GM18870 (cell line): ENCODE results near the gene DLG5.

Source experiments
- ATAC-seq: cut with Tn5 transposase; IDR thresholded peaks from one replicate; pipeline ENCODE4 v1.9.1; 2021; ENCODE audit warnings: moderate library complexity; ENCODE audit not compliant: unreplicated experiment

The DLG5 gene

GRCh38 chr10:77955136-77955535 lies 28.6 kb upstream of the DLG5 start:
- ATAC-seq, result no peak

GRCh38 chr10:77949167-77949566 lies 22.6 kb upstream of the DLG5 start:
- ATAC-seq, result no peak

GRCh38 chr10:77946084-77946483 lies 19.5 kb upstream of the DLG5 start:
- ATAC-seq, result no peak

- ATAC-seq, result no peak
These were observed 18.0 kb upstream of the DLG5 start for GRCh38 chr10:77944519-77944918.

- no peak for ATAC-seq
These were observed 16.8 kb upstream of the DLG5 start for GRCh38 chr10:77943121-77943901.

GRCh38 chr10:77941790-77942189 lies 15.2 kb upstream of the DLG5 start:
- ATAC-seq, result no peak

GRCh38 chr10:77940627-77941026 lies 14.1 kb upstream of the DLG5 start:
- ATAC-seq, result no peak

GRCh38 chr10:77940225-77940624 lies 13.7 kb upstream of the DLG5 start:
- ATAC-seq, result no peak

GRCh38 chr10:77939561-77940001 lies 13.0 kb upstream of the DLG5 start:
- ATAC-seq, result no peak

GRCh38 chr10:77936697-77937567 lies 10.4 kb upstream of the DLG5 start:
- no peak for ATAC-seq

GRCh38 chr10:77932016-77932715 lies 5.6 kb upstream of the DLG5 start:
- ATAC-seq, result no peak

GRCh38 chr10:77927402-77928246 lies 1.1 kb upstream of the DLG5 start:
- ATAC-seq, result no peak

GRCh38 chr10:77925795-77926565 lies 575 bp downstream of the DLG5 start:
- ATAC-seq, result no peak

- ATAC-seq, result no peak
These were observed 1.2 kb downstream of the DLG5 start for GRCh38 chr10:77925410-77925794.

GRCh38 chr10:77922566-77923179 lies 3.9 kb downstream of the DLG5 start:
- no peak for ATAC-seq

GRCh38 chr10:77922055-77922454 lies 4.5 kb downstream of the DLG5 start:
- ATAC-seq, result no peak

GRCh38 chr10:77921395-77921794 lies 5.2 kb downstream of the DLG5 start:
- ATAC-seq, result no peak

GRCh38 chr10:77920495-77920894 lies 6.1 kb downstream of the DLG5 start:
- ATAC-seq, result no peak

- ATAC-seq, result no peak
These were observed 6.8 kb downstream of the DLG5 start for GRCh38 chr10:77919713-77920108.
